NCI-H69 (cell line): ENCODE results near the gene EEFSEC.

Experiments
- DNase-seq: peaks from one replicate; lab custom pipeline; 2025; lab: John Stamatoyannopoulos, UW

EEFSEC gene

DNA sequence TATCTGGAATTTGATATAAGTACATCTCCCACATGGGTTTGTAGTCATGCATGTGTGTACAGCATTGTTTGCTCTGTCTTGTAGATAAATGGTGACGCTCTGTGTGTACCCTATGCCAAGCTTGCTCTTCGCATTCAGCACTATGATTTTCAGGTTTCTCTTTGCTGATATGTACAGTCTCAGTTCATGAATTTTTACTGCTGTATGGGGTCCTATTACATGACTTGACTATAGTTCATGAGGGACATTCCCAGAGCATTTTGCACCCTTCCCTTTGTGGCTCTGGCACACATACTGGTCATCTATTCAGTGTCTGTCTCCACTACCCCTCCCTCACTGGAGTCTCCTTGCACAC is 132.7 kb downstream of the EEFSEC start:
- DNase-seq: no peak

DNA sequence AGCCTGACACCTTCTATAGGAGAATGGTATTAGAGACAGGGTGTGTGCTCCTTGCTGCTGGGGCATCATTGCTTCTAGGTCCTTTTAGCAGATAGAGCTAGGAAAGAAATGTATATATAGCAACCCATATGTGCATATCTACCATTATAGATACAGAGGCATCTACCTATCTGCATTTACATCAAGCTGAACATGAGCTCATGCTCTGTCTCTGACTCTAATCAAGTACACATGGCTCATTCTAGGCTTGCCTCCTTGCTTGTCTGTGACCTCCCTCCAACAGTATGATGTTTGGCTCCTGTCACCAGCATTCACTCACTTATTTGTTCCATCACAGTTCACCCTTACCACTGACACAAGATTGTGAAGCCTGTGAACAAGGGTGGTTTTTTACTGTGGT is 133.4 kb downstream of the EEFSEC start:
- no peak for DNase-seq

DNA sequence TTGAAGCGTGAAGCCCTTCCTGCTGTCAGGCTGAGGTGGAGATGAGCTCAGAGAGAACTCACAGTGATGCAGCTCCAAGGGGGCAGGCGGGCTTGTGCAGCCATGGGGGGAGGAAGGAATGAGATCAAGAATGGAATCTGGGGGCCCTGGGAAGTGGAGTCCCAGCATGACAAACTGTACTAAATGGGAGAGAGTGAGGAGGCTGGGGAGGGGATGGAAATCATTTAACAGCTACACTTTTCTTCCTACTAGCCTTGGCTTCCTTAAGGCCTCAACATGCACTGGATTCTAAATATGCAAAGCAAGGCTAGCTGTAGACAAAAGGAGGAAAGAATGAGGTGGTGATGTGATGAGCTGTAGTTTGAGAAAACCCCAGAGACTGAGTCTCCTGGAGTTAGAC is 133.9 kb downstream of the EEFSEC start:
- no peak for DNase-seq

DNA sequence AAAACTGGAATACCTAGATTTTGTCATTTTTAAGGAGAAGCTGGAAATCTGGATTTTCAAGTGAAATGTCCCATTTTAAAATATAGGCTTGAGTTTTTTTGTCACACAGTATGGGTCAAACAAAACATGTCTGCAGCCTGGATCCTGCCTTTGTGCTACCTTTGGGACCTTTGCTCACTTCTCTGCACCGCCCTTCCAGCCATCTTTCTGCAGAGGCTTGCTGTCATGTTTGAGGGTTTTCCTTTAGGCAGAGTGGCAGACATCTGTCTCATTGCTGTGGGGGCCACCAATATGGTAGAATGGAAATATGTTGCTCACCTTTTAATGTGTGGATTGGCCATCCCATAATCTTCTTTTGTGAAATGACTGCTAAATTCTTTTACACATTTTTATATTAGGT is 136.3 kb downstream of the EEFSEC start:
- DNase-seq: no peak

DNA sequence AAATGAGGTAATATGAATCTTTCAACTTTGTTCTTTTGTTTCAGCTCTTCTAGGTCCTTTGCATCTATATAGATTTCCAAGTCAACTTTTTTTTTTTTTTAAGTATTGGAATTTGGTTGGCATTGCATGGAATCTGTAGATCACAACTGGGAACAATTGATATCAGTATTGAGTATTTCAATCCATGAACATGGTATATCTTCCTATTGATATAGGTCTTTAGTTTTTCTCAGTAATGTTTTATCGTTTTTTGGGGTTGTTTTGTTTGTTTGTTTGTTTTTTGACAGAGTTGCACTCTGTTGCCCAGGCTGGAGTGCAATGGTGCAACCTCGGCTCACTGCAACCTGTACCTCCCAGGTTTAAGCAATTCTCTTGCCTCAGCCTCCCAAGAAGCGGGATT is 137.2 kb downstream of the EEFSEC start:
- no peak for DNase-seq

DNA sequence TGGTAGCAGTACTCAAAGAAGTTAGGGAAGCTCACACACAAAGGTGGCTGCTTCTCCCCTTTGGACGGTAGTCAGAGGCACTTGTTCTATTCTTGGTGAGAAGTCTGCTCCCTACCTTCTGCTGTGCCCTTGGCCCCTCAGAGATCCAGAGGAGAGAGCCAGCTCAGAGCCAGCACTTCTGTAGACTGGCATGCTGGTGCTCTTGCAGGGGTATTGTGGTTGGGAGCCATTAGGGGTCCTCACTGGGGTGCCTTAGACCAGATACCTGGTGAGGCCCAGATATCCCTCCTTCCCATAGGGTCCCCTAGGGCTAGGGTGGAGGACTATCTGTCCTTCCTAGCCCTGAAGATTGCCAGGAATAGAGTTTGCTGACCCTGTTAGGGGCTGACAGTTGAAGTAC is 140.6 kb downstream of the EEFSEC start:
- DNase-seq: no peak

DNA sequence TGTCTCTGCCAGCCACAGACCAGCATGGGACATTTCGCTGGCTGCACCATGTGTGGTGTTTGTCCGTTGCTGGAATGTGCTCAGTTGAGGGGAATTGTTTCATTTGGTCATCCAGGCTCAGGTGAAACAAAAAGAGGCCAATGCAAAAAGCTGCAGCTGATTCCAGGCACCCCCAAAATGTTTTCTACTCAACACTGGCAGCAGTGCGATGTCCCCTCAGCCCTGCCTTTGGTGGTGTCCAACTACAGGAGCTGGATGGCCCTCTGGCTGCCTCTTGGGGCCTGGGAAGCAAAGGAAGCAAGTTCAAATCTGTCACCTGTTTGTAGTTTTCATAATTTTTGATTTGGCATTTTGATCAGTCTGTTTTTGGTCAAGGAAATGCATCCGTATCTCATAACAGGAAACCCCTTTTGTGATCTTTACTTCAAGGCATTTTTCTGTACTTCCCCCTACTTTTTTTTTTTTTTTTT is 141.8 kb downstream of the EEFSEC start:
- DNase-seq: no peak

DNA sequence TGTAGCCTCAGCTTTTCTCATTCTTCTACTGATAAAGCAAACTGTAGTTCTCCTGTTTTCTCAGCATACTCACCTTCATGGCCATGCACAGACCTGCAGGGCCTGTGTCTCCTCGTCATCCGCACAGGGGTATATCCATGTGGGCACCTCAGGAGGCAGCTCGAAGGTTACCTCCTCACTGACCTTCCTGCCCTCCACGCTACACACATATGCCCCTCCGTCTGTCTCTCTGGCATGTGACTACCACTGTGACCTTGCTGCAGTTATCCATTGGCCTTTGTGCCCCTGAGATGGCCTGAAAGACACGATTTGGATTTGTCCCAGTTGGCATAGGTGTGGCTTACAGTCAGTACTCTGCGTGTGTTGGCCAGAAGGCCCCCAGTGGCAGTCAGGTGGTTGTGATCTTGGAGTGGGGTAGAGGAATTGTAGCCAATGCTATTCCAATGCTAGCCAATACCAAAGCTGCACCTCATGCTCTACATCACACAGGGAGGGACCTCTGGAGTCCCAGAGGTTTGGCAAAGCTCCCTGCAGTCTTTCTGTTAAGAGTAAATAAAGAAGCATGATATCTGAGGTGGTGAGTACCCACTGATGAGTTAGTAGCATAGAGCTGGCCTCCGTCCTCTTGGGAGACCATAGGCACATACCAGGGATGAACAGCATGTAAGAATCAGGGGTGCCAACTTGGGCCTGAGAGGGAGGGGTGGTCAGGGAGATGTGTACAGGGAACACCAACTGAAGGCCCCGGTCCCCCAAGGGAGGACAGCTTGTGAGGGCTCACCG is 143.4 kb downstream of the EEFSEC start:
- no peak for DNase-seq

DNA sequence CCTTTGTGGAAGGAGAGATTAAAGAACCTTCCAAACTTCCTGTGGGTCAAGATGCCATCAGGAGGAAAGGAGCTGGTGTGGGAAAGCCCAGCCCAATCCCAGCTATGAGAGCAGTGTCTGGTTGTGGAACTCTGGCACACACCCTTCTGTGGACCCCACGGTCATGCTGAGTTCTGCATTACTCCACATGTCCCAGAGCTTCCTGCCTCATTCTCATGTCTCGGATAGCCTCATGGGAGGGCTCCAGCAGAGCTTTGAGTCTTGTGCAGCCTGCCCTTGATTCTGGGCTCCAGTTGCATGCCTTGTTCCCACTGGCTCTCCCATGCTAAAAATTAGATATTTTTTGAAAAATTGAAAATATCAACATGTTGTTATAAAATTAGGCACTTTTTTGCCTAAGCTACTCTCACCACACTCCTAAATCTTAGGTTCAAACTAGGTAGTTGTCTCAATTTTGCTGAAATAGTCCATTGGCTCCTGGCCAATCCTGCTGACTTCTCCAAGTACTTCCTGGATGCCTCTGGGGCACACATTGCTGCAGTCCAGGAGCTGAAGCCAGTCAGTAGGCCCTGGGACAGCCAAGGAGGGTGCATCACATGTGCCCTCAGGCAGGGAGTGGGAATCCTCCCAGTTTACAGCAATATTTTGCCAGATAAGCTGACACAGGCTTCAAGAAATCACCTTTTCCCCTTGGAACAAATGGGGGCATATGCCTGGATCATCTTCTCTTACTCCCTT is 144.3 kb downstream of the EEFSEC start:
- peak; percentile 11 for DNase-seq

DNA sequence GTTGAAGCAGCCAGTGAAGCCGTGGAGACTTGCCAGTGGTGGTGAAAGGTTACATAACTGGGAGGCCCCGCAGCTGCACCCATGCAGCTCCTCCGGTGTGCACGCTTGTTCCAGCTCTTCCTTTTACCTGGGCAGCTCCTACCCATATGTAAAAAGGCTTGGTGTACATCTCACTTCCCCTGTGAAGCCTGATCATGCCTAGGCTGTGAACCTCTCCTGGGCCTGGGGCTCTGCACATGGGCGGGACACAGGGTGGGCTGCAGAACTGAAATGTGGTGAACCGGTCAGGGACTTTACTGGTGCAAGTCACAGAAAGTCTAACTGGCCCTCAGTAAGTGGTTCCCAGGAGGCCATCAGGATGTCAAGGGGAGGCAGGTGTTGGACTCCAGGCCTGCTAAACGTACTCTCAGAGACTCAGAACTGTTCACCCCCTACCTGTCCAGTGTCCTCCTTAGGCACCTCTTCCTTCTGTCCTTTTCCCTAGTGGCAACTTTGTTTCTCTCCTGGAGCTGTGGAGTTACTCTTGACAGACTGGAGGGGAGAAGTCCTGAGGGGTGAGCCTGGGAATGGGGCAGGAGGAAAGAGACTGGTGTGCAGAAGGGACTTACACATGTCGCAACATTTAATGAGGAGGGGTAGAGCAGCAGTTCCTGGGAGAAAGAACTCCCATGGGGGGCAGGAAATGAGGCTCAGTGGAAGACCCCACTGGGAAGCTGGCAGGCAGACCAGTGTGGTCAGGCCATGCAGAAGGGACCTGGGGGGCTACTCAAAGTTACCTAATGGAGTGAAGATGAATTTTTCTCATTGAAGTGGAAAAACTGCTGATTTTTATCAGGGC is 148.1 kb downstream of the EEFSEC start:
- DNase-seq: peak; percentile 54

DNA sequence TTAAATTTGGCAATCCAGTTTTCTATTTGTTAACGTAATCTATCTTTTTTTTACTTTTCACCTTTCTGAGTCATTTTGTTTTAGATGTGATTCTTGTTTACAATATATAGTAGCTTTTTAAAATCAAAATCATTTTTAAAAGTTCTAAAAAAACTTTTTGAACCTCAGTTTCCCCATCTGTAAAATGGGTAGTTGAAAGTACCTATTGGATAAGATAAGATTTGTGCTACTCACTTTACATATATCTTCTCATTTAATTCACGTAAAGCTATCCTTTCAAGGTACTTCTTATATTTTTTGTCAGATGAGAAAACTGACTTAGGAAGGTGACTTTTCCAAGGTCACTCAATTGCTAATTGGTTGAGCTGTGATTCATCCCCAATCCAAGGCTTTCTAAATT is 153.2 kb downstream of the EEFSEC start:
- DNase-seq: no peak

DNA sequence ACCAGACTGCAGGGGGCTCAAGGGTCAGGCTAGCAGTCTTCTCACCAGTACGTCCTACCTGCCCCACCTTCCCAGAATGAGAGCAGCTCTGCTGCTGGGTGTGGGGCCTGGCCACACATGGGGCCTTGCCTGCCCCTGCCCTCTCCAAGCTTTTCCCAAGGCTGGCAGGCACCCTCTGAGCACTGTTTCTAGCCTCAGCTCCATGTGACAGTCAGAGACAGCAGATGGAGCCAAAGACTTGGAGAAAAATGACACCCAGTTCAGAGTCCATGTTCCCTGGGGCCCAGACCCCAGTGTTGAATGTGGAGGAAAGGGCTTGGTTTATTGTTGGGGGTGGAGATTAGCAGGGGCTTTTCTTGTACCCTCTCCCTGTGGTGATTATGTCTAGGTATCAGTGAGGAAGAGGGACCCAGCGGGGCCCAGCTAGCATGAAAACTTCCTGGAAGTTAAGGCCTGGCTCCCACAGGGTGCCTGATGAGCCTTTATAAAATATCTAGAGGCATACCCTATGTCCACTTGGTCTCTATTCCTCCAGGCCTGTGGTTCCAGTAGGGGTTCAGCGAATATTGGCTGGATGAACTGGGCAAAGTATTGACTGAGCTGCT is 153.8 kb downstream of the EEFSEC start:
- peak; percentile 72 for DNase-seq

DNA sequence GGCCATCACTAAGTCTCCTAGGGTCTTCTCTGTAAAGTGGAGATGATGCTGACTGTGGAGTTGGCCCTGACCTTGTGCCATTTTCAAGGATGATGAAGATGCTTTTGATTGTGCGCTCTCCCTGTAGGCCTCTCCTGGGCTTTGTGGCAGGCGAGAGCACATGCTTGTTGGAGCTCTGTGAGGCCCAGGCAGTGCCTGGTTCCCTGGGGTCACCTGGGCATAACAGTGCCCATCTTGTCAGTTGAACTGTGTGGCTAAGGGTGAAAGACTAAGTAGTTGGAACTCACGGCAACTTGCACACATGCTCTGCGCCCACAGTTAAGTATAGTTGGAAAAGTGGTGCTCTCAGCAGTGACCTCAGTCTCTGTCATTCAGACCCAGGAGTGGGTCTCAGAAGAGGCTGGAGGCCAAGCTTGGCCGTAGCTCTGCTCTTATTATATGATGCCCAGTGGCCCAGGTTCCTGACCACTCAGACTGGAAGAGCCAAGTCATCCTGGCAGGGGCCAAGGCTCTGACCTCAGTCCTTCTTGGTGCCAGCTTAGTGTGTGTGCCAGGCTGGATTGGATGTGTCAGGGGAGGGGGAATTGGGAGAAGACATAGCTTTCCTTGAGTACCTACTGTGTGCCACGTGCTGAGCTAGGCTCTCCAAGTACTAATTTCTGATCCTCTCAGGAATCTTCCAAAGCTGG is 154.6 kb downstream of the EEFSEC start:
- no peak for DNase-seq

DNA sequence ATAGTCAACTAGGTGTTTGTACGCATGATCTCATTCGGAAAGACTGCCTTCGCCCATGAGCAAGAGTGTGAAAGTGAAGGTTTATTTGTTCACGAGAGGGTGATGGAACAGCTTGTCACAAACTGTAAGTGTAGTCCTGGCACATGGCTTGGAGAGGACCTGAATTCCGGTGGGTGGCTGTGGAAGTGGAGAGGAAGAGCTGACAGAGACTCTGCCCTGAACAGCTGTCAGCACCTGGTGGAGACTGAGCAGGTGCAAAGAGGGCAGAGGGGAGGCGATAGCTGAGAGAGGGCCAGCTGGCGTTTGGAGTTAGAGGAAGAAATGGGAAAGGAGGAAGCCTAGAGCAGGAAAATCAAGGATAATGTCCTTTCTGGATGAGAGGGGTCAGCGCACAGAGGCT is 155.7 kb downstream of the EEFSEC start:
- peak; percentile 70 for DNase-seq

DNA sequence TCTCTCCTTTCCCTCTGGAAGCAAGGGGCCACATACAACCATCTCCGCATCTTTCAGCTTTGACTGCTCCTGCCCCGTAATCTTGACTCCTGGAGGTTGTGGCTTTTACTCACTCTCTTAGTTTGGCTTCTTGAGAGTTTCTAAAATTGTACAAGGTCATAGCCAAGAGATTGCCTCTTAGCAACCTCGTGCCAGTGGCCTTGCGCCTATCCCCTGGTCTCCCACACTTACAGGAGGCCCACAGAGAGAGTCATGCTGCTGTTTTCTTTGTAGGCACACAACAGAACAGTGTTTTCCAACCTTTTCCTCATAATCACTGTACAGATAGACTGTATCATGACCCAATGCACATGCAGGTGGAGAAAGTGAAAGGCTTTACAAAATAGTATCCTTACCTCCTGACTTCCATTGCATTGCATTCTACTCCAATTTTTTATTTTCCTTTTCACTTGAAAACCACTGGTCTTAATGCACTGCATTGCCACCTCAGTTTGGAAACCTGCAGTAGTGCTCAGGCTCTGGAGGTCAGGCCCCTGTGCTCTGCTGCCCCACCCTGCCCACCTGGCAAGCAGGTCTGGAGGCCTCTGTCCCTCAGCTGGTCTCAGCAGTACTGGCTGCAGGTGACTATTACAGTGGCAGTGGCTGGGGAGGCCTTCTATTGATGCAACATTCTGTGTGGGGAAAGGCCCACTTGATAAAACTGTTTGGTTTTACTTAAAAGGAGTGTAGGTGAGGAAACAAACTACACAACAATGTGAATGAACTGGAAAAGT is 157.2 kb downstream of the EEFSEC start:
- DNase-seq: no peak

DNA sequence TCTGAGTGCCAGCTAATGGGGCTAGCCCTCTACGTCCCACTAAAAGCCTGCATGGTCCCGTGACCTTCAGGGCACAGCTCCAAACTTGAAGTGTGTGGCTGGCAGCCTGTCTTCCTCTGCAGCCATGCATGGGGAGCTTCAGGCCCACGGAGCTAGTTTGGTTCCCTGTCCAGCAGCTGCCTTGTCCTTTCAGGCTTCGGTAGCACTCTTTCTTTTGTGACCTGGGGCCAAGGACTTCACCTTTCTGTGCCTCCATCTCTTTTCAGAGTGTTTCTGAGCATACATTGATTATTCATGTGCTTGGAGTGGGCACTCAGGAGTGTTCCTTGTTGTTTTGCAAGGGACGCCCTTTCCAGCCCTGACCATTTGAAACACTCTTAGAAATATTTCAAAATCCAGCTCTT is 158.2 kb downstream of the EEFSEC start:
- DNase-seq: no peak

DNA sequence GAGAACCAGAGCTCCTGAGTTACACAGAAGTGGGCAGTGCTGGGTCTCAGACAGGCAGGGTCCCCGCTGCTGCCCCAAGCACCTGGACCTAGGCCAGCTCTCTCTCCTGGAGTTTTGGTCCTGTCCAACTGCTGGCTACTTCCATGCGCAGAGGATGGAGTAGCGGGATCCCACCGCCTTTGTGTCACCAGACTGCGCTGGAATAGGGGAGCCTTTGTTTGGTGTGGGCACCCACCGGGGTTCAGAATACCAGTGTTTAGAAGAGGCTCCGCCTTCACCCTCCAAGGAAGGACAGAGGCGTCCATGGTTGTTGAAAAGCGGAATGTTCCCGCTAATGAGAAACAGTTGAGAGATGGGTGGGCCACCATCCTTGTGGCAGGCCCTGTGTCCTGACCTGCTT is 159.0 kb downstream of the EEFSEC start:
- no peak for DNase-seq

DNA sequence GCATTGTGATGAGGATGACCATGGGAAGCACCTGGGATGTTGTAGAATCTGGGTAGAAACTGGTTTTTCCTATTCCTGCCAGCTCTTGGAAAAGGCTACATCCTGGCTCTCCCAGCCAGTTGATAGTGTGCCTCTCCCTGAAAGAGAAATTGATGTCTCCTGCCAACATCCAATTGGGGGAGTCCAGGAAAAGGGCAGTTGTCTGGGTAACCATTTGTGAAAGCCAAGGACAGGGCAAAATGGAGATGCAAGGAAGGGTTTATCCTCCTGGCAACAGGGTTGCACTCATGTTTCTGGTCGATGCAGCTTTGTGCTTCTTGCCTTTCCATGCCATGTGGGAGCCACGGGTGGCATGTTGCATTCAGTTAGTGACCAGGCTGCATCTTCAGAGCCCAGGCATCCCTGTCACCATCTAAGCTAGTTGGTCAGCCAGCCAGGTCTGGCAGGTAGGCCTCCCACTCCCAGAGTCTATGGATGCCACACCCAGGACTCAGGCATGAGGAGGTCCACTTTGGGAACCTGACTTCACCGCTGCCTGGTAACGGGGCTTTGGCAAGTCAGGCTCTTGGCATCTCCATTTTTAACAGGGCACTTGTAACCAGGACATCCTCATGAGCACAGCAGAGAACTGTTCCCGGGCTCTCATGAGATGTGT is 159.9 kb downstream of the EEFSEC start:
- DNase-seq: no peak

DNA sequence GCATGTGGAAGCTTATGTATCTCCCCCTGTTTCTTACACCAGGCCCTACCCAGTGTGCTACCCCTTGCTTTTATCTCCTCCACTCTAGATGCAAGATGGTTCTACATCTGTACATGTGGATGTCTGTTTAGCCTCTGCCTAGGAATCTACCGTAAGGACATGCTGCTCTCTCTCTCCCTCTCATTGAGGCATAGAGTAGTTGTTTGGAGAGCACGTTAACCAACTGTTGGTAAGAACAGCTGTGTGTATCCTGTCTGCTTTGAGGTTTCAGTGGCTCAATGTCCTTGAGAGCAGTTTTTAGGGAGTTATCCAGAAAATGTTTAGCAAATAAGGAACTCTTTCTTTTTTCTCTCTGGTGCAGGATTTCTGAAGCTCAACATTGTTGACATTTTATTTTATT is 160.7 kb downstream of the EEFSEC start:
- DNase-seq: peak; percentile 2

DNA sequence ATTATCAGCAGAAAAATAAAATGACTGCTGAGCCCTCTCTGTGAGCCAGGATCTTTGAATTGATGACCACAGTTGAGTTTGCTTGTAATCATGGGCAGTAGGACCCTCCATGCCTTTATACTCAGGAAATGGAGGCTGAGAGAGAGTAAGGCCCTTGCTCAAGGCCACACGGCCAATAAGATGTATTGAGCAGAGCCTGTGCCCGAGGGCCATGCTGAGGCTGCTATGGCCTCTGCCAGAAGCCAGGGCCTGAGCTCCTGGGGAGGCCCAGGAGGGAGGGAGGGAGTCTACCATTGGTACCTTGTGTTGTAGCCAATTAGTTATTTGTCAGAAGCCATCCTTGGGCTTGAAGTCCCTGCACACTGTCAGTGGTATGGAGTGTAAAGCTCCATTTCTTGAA is 162.0 kb downstream of the EEFSEC start:
- no peak for DNase-seq
